ENCODE results near the gene TBCK. TPM values are rescaled to one million over a fixed set of nuclear protein-coding genes. Genes with fewer than 3 reads are reported as not detected.

The TBCK gene
- total and polyA plus RNA-seq, 2 of the 8 experiments (the other 6 are each of a cell fraction or from before 2014, with no cell fraction given), result 10.2 to 18.7 TPM

- TF ChIP-seq CHD1 (IDR thresholded peaks at IDR 0.05; ENCODE audit: low read depth, low read length), result no peak
- no peak for TF ChIP-seq SP1 (IDR thresholded peaks at IDR 0.05; ENCODE audit: low read depth, low read length)
- no peak for TF ChIP-seq PHF8 (conservative IDR thresholded peaks at IDR 0.05; ENCODE audit: low read depth, low read length)
- TF ChIP-seq MAFK (IDR thresholded peaks at IDR 0.05; ENCODE audit: low read depth, low read length), result no peak
- no peak for TF ChIP-seq SP4 (IDR thresholded peaks at IDR 0.05; ENCODE audit: low read length)
- no peak for TF ChIP-seq USF2 (IDR thresholded peaks at IDR 0.05; ENCODE audit: low read length)
- H3K79me1 ChIP-seq (ENCODE audit: low read depth, low read length), result peaks cover 2% of the 10 kb centered on the region; the same call in 1 of the 2 replicates
- DNase-seq (ENCODE audit: low read depth in 1 of 2, low spot score in 2 of 2), result no peak
- ChIA-PET POLR2A (ENCODE audit: partially characterized antibody) (no interaction called here), CTCF (ENCODE audit: partially characterized antibody) (no interaction called here)
- H3K14ac ChIP-seq (ENCODE audit: insufficient read length), result no peak overlapping the region
- no peak overlapping the region for H4K8ac ChIP-seq (ENCODE audit: extremely low read depth, insufficient read depth, low read length)
- H4K20me1 ChIP-seq (replicated peaks in 1 of 2; ENCODE audit: control insufficient read depth in 1 of 2, insufficient read depth in 2 of 2, low read length in 2 of 2), result no peaks in the 10 kb centered on the region
- H3K23ac ChIP-seq (ENCODE audit: insufficient read length), result no peak overlapping the region
- H3K27me3 ChIP-seq (replicated peaks in 1 of 4; ENCODE audit: control insufficient read depth in 3 of 4, extremely low read depth in 1 of 4, insufficient read depth in 3 of 4, low read length in 3 of 4), result no peaks in the 10 kb centered on the region
- FAIRE-seq, result no peak
- no peak overlapping the region for H3K9ac ChIP-seq (replicated peaks in 1 of 4; ENCODE audit: extremely low read depth in 1 of 4, low read depth in 3 of 4, low read length in 3 of 4)
- peaks cover 5 to 60% of the 10 kb centered on the region in 2 experiments; a peak in 3 of 4 replicates for H3K79me2 ChIP-seq (ENCODE audit: control insufficient read depth in 1 of 2, insufficient read depth in 2 of 2, low read length in 2 of 2)
- peaks cover 10% of the 10 kb centered on the region; the same call in 1 of the 2 replicates for H3K23me2 ChIP-seq (ENCODE audit: low read depth, low read length)
- no peak overlapping the region for H3K4ac ChIP-seq (replicated peaks; ENCODE audit: insufficient read length, low read depth, low read length)
- no peak overlapping the region for H3K56ac ChIP-seq (replicated peaks; ENCODE audit: insufficient read length, low read depth, low read length)
- WGBS, 2 experiments (ENCODE audit: extremely low coverage in 1 of 2, insufficient coverage in 1 of 2, insufficient read length in 1 of 2, insufficient replicate concordance in 2 of 2, low coverage in 1 of 2, low lambda C conversion rate in 2 of 2, missing lambda C conversion rate in 1 of 2), result 82% methylated on average over 3 of the region's 3 CpGs; no CpG with 5 or more reads in 1 of the 2 experiments
- H3K4me2 ChIP-seq (ENCODE audit: insufficient read depth in 1 of 2, low read depth in 2 of 2, low read length in 2 of 2), result no peak overlapping the region
- H3K18ac ChIP-seq (ENCODE audit: extremely low read depth, low read length), result no peak overlapping the region
- no peaks in the 10 kb centered on the region for H3K4me1 ChIP-seq (replicated peaks in 1 of 4; ENCODE audit: control insufficient read depth in 3 of 4, insufficient read depth in 4 of 4, low read length in 3 of 4)
- H2AK5ac ChIP-seq (ENCODE audit: low read depth, low read length), result no peak overlapping the region
- no peak overlapping the region for H2BK5ac ChIP-seq (ENCODE audit: low read depth, low read length)
- no peak overlapping the region for H4K91ac ChIP-seq (replicated peaks; ENCODE audit: insufficient read length, low read length)
- H4K5ac ChIP-seq (ENCODE audit: insufficient read length, low read depth, low read length), result no peak overlapping the region
- no peak overlapping the region for H2BK20ac ChIP-seq (ENCODE audit: low read length)
- H3K4me3 ChIP-seq (ENCODE audit: extremely low read depth in 1 of 4, insufficient read depth in 2 of 4, low read depth in 3 of 4, low read length in 4 of 4), result no peak overlapping the region
- H2BK120ac ChIP-seq (replicated peaks; ENCODE audit: low read depth, low read length), result no peak overlapping the region
- H2BK12ac ChIP-seq (ENCODE audit: low read depth, low read length), result no peak overlapping the region
- H2AFZ ChIP-seq (ENCODE audit: low read length), result no peak overlapping the region
- no peak overlapping the region for H3K27ac ChIP-seq (ENCODE audit: low read depth, low read length)
- no peaks in the 10 kb centered on the region for H3K9me3 ChIP-seq (ENCODE audit: insufficient read depth in 2 of 2, low read depth in 1 of 2, low read length in 1 of 2)
- H3K36me3 ChIP-seq (ENCODE audit: control insufficient read depth in 2 of 4, insufficient read depth in 4 of 4, low read length in 3 of 4), result 0 out of 8 replicates have a peak, but pooled peaks cover 0 to 5% (median 0%) of the 10 kb centered on the region in 4 experiments
- H2BK15ac ChIP-seq (ENCODE audit: low read length), result no peak overlapping the region
Measured at GRCh38 chr4:106312997-106313522, 2.9 kb downstream of the TBCK start.
